OCI-M2 (cell line): ENCODE data around the gene ARHGEF10L.
"Not testable (repeated sequence)": the region's sequence is repeated elsewhere in the genome, so short reads cannot be mapped to it uniquely, and the experiment has no call there.

Experiments used
- DNase-seq: peaks from one replicate; lab custom pipeline; 2025; ENCODE audit not compliant: unreplicated experiment; lab: John Stamatoyannopoulos, UW

The ARHGEF10L gene, protein sequence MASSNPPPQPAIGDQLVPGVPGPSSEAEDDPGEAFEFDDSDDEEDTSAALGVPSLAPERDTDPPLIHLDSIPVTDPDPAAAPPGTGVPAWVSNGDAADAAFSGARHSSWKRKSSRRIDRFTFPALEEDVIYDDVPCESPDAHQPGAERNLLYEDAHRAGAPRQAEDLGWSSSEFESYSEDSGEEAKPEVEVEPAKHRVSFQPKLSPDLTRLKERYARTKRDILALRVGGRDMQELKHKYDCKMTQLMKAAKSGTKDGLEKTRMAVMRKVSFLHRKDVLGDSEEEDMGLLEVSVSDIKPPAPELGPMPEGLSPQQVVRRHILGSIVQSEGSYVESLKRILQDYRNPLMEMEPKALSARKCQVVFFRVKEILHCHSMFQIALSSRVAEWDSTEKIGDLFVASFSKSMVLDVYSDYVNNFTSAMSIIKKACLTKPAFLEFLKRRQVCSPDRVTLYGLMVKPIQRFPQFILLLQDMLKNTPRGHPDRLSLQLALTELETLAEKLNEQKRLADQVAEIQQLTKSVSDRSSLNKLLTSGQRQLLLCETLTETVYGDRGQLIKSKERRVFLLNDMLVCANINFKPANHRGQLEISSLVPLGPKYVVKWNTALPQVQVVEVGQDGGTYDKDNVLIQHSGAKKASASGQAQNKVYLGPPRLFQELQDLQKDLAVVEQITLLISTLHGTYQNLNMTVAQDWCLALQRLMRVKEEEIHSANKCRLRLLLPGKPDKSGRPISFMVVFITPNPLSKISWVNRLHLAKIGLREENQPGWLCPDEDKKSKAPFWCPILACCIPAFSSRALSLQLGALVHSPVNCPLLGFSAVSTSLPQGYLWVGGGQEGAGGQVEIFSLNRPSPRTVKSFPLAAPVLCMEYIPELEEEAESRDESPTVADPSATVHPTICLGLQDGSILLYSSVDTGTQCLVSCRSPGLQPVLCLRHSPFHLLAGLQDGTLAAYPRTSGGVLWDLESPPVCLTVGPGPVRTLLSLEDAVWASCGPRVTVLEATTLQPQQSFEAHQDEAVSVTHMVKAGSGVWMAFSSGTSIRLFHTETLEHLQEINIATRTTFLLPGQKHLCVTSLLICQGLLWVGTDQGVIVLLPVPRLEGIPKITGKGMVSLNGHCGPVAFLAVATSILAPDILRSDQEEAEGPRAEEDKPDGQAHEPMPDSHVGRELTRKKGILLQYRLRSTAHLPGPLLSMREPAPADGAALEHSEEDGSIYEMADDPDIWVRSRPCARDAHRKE (N-terminal part only)

DNA sequence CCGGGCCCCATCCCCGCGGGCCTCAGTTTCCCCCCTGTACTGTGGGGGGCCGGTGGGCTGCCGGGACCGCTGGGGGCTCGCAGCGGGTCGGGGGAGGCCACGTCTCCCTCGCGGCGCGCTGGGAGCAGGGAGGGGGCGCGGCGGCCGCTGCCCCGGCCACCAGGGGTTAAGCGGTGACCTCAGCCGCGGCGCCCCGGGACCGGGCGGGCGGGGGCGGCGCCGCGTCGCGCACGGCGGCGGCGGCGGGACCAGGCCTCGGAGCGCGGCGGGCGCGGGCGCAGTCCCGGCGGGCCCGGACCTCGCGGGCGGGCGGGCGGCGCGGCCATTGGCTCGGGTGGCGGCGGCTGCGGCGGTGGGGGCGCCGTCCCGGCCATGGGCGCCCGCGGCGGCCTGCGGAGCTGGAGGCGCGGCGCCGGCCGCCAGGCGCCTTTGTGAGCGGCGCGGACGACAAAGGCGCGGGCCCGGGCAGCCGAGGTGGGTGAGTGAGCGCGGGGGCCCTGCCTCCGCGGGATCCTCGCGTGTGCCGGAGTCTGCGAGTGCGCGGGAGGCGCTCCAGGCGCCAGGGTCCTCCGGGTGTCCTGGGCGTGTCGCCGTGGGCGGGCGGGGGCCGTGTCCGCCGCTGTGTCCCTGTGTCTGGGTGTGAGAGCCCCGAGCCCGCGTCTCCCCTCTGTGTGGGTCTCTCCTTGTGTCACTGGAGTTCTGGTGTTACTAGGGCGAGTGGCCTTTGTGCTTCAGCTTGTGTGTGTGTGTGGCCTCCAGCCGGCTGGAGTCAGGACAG is at the start of gene ARHGEF10L:
Gene ARHGEF10L, plus strand, starts transcription at position 222 of the 778 bp plus-strand sequence. CDS start 40,898 bp downstream, outside the sequence.
- DNase-seq = no peak

DNA sequence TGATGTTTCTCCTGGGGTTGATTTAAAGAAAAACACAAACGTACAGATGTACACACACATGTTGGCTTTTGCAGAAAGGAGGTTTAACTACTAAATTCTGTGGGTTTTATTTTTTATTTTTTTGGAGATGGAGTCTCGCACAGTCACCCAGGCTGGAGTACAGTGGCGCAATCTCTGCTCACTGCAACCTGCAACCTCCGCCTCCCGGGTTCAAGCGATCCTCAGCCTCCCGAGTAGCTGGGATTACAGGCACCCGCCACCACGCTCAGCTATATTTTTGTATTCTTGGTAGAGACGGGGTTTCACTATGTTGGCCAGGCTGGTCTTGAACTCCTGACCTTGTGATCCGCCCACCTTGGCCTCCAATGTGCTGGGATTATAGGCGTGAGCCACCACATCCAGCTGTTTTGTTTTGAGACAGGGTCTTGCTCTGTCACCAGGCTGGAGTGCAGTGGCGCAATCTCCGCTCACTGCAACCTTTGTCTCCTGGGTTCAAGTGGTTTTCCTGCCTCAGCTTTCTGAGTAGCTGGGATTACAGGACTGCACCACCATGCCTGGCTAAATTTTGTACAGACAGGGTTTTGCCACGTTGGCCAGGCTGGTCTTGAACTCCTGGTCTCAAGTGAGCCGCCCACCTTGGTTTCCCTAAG is 49.6 kb upstream of the ARHGEF10L start:
- not testable (repeated sequence) for DNase-seq

DNA sequence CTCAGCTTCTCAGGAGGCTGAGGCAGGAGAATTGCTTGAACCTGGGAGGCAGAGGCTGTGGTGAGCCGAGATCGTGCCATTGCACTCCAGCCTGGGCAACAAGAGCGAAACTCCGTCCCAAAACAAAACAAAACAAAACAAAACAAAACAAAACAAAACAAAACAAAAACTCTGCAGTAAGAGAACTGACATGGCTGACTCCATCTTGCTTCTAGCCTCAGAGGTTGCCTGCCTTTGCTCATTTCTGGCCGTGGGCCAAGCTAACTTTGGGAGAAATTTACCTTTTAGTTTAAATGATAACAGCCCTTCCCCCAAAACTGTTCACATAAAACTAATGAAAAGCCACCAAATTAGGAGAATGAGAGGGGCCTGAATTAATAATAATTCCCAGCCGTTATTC is 48.8 kb upstream of the ARHGEF10L start:
- not testable (repeated sequence) for DNase-seq

DNA sequence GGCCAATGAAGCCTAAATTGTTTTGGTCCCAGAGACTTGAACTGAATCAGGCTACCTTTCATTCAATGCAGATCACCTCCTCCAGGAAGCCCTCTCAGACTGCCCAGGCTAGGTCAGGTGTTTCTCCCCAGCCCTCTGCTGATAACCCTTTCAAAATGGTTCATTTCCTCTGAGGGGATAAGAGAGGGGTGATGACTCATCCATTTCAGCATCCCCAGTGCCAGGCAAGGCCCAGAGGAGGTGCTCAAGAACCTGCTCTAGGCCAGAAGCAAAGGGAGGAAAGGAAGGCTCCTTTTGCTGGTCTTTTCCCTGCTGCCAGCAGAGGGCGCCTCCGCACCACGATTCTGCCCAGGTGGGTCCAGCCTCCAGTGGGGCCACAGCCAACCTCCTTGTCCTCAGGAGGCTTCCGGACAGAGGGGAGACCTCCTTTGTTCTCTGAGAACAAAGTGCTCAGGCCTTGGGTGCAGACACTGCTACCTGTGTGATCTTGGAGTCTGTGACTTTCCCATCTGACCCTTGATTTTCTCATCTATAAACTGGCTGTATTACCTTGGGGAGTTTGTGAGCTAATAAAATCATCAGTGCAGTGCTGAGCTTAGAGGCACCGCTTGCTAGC is 45.3 kb upstream of the ARHGEF10L start:
- DNase-seq = no peak

DNA sequence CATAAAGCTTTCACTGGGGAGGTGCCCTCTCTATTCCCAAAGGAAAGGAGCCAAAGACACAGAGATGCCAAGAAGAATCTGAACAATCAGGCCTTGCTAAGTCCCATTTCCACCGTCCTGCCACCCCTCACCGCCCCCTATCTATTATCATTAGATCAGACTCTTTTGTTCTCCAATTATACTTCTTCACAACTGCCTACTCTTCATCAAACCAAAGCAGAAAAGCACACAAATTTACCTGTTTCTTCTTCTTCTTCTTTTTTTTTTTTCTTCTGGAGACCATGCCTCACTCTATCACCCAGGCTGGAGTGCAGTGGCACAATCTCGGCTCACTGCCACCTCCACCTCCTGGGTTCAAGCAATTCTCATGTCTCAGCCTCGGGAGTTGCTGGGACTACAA is 43.1 kb upstream of the ARHGEF10L start:
- DNase-seq = no peak

DNA sequence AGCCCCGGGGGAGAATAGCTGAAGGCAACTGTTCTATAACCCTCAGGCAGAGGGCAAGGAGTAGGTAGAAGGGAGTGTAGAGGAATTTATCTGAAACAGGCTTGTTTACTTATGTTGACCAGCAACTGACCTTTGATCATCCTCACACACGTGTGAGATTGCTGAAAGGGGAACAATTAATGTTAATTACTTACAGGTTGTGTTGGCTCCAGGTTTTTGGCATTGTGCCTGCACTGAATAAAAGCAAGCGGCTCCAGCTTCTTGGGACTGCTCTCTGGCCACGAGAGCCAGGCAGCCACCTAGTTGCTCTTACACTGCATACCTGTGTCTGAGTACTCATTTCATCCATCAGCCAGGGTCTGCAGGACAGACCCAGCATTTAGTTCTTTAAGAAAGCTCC is 41.3 kb upstream of the ARHGEF10L start:
- DNase-seq = no peak

DNA sequence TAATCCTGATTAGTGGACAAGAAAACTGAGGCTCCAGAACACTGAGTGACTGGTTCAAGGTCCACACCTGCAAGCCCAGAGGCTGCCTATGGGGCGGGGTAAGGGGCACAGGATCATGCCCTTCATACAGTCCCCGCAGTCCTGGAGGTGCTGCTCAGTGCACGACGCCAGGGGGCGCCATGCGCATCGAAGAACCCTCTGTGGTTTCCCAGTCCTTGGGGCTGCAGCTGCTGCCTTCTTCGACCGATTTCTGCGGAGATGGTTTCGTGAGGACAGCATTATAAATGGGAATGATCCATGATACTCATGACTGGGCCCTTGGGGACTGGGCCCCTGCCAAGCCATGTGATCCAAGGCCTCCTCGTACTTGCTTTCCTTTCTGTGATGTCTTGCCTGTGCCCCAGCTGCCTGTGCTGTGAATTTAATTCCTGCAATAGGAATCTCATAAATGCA is 37.1 kb upstream of the ARHGEF10L start:
- no peak for DNase-seq

DNA sequence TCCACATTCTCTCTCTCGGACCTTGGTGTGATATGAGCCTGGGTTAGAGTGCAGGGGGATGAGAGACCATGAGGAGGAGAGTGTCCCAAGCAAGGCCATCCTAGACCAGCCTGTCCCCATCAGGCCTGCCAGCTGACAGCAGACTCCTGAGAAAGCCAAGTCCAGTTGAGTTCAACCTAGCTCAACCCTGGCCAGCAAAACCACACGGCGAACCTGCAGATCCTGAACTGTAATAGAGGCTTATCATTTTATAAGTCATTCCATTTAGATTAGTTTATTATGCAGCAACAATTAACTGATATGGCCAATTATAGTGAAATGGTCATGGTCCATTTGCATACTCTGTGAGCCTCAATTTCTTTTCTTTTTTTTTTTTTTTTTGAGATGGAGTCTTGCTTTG is 36.4 kb upstream of the ARHGEF10L start:
- DNase-seq = no peak

DNA sequence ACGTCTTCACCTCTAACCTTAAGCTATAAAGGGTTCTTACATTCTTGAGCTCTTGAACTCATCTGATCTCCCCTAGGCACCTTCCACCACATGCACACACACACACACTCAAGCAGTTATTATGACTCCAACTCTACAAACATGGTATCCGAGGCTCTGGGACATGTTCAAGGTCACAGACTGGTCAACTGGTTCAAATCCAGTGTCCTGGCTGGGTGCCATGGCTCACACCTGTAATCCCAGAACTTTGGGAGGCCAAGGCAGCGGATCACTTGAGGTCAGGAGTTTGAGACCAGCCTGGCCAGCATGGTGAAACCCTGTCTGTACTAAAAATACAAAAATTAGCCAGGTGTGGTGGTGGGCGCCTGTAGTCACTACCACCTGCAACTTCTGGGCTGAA is 32.3 kb upstream of the ARHGEF10L start:
- DNase-seq = not testable (repeated sequence)

DNA sequence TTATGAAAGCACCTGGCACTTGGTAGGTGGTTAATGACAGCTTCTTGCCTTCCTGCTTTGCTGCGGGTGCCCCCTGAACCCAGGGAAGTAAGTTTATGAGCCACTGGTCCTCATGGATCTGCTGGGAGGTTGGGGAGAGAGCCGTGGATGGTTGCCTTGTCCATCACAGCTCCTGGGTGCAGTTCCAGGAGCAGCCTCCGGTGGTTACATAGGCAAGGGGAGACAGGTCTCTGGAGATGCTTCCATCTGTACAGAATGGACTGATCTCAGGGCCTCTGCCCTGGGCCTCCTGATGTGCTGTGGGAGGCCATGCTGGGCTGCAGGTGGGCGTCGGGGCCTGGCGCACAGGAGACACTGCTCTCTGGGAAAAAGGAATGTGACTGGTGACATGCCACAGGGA is 31.6 kb upstream of the ARHGEF10L start:
- DNase-seq = no peak

DNA sequence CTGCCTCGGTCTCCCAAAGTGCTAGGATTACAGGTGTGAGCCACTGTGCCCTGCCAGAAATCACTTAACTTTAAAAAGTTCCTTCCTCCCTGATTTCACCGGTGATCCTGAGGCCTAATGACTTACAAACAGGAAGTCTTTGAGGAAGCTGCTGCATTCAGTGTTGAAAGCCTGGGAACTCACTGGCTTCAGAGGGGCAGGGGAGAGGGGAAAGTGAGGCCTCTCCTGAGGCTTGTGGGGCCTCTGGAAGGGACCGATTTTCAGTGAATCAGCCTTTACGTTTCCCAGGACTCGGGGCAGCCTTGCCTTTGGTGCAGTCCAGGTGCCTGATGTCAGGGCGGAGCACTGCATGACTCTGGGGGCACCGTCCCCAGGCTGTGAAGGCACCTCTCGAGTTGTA is 30.1 kb upstream of the ARHGEF10L start:
- no peak for DNase-seq

DNA sequence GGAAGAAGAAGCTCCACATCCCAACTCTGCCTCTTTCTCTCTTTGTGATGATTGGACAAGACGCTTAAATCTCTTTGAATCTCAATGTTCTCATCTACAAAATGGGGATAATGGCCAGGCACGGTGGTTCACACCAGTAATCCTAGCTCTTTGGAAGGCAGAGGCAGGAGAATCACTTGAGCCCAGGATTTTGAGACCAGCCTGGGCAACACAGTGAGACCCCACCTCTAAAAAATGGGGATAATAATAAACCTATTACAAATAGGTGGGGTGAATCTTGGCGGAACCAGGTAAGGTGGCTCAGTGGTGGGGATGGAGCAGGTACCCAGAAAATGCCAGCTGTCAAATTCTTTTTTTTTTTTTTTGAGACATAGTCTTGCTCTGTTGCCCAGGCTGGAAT is 29.4 kb upstream of the ARHGEF10L start:
- DNase-seq = no peak

DNA sequence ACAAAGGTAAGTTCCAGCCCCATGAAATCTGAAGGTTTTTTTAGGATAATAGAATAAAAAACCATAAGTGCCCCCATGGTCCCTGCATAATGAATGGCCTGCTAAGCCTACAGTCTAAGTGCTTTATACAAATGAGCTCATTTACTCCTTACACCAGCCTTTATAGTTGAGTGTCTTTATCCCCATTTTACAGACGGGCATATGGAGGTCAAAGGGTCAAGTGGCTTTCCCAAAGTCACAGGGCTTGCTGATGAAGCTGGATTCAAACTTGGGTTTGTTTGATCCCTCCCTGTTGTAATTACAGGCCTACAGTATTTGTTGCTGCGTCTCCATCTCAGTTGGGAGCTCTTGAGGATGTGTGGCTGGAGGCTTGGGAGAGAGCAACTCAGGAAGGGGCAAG is 28.3 kb upstream of the ARHGEF10L start:
- DNase-seq = no peak

DNA sequence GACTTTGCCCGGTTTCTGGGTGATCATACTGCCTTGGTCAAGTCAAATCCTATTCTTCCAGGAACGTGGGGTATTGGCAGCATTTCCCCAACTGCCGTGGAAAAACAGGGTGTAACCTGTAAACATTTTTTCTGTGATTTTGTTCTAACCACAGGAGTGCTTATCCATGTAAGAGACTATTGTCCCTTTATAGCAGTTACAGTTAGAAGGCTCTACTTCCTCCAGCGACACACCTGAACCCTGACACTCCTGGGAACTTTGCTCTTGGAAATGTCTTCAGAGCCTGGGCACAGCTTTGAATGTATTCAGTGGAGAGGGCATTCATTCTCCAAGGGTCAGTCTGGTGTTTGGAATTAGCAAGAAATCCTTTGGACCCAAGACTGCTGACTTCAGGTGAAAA is 26.4 kb upstream of the ARHGEF10L start:
- no peak for DNase-seq

DNA sequence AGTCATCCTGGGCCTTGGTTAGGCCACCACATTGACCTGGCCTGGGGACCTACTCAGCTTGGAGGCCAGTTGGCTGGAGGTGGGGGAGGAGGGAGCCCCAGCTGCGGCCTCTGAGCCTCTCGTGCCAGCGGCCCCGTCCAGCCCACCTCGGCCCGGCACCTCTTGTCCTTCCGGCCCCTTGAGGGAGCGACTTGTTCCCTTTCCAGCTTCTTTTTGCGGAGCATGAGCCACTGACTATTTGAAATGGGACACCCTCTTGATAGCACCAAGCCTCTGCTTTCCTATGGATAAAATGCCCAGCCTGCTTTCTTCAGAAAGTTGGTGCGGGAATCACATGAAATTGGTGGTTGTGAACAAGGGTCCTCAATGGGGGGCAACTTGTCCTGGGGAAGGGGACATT is 24.7 kb upstream of the ARHGEF10L start:
- no peak for DNase-seq

DNA sequence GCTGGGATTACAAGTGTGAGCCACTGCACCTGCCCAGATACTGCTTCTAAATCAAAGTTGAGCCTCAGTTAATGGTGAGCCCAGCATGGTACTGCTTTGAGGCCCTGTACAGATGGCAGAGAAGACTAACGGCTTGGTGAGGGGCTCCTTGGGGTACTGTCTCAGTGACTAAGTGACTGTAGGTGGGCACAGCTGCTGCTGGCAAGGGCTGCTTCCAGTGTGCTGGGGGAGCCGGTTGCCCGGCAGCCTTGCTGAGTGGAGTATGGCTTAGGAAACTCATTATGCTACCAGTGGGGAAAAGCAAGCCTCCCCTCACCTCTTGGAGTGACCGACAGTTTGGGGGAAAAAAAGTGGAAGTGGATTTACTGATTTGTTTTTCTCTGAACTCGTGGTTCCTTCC is 23.6 kb upstream of the ARHGEF10L start:
- no peak for DNase-seq

DNA sequence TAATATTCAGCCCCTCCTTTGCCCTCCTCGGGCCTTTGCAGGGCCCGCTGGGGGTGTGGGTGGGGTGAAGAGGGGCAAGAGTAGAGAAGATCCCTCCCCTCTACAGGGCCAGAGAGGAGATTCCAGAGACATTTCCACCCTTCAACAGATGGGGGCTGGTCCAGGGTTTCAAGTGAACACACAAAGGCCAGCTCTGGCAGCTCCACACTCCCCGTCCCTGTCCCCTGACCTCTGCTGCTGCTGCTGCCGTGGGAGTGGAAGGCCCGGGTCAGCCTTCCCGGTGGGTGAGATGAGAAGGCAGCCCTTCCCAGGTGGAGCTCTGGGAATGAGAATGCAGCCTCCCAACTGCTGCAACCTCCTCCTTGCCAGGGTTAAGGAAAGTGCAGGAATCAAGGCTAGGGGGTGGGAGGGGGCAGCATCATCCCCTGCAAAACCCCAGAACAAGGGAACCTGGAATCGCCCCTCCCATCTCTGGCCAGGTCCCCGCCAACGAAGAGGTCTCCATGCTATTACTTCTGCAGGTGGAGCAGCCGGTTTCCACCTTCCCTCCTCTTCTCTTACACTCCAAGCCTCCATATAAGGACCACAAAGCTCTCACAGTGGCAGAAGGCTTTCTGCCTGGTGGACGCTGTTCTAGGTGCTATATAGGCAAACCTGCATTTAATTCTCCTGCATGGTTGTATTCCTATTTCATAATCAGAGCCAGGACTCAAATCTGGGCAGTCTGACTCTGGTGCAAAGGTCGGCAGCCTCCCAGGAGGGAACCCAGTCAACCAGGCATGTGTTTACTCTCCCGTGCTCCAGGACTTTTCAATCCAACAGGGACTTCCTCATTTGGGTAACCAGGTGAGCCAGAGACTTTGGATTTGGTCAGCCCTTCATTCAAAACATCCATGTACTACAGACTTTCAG is 22.9 kb upstream of the ARHGEF10L start:
- DNase-seq = no peak

DNA sequence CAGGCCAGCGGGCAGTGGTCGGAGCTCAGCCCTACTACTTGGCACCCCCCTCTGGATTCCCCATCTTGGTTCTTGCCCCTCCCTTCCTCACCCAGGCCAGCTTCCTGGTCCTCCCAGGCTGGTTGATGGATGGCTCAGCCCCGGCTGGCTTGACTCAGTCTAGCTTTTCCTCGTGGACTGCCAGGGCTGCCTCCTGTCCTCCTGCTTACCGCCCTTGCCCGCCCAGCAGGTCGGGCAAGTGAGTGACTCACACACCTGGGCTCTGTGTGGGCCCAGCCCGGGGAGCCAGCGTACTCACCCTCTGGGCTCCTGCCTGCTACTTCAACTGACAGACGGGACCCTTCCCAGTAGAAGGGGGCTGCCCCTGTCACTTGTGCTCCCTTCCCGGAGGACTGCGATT is 19.5 kb upstream of the ARHGEF10L start:
- DNase-seq = no peak
